Neuronal stem cell (in vitro differentiated cells): Measurements from ENCODE around the gene VPS37B.

ENCODE experiments used
- DNase-seq: peaks from one replicate; pipeline ENCODE4 v3.0.0-alpha.2; 2013; ENCODE audit warnings: low spot score
- H2AFZ ChIP-seq: one replicate; pipeline ENCODE4 v1.6.1; 2013; ENCODE audit warnings: mild to moderate bottlenecking, low read length, inconsistent platforms
- H2AK5ac ChIP-seq: 2 replicates; pipeline ENCODE4 v1.6.1; 2013; ENCODE audit warnings: low read depth, mild to moderate bottlenecking, inconsistent platforms, low read length, moderate library complexity, mixed read lengths
- H2BK120ac ChIP-seq: 2 replicates; pipeline ENCODE4 v1.6.1; 2013; ENCODE audit warnings: low read depth, mild to moderate bottlenecking, inconsistent platforms, low read length, moderate library complexity, mixed read lengths
- H2BK12ac ChIP-seq: one replicate; pipeline ENCODE4 v1.6.1; 2013; ENCODE audit warnings: low read length, inconsistent platforms
- H2BK15ac ChIP-seq: 2 replicates; pipeline ENCODE4 v1.6.1; 2013; ENCODE audit warnings: mild to moderate bottlenecking, low read length, inconsistent platforms, mixed read lengths
- H2BK5ac ChIP-seq: one replicate; pipeline ENCODE4 v1.6.1; 2013; ENCODE audit warnings: inconsistent platforms, mild to moderate bottlenecking, low read length, moderate library complexity
- H3K14ac ChIP-seq: one replicate; pipeline ENCODE4 v1.6.1; 2013; ENCODE audit warnings: low read length, inconsistent platforms
- H3K18ac ChIP-seq: 2 replicates; pipeline ENCODE4 v1.6.1; 2013; ENCODE audit warnings: low read length, inconsistent platforms
- H3K23ac ChIP-seq: 2 replicates; pipeline ENCODE4 v1.6.1; 2013; ENCODE audit warnings: low read depth, mild to moderate bottlenecking, mixed read lengths, low read length, inconsistent platforms; ENCODE audit not compliant: poor library complexity
- H3K27ac ChIP-seq: replicated peaks from 3 replicates; pipeline ENCODE4 v1.5.1; 2013; ENCODE audit warnings: low read length, inconsistent platforms
- H3K27me3 ChIP-seq, 3 experiments: 2 replicates each; pipeline ENCODE4 v1.6.1; 2013; ENCODE audit warnings: low read length in 3 of 3, mild to moderate bottlenecking in 2 of 3, inconsistent platforms in 1 of 3, low read depth in 1 of 3, mixed read lengths in 1 of 3, moderate library complexity in 1 of 3; ENCODE audit not compliant: control insufficient read depth in 3 of 3, insufficient read depth in 3 of 3
- H3K36me3 ChIP-seq, 2 donors: replicated peaks in 1 of 2; 2 replicates each; pipeline ENCODE4 v1.6.1; 2013; ENCODE audit warnings: low read length in 2 of 2; ENCODE audit not compliant: control insufficient read depth in 2 of 2, insufficient read depth in 2 of 2
- H3K4ac ChIP-seq: 2 replicates; pipeline ENCODE4 v1.6.1; 2013; ENCODE audit warnings: inconsistent platforms, mild to moderate bottlenecking, low read length, moderate library complexity
- H3K4me1 ChIP-seq, 2 donors: 1 replicate in 1 of 2; 2 replicates in 1 of 2; pipeline ENCODE4 v1.6.1; 2013; ENCODE audit warnings: low read length in 2 of 2, low read depth in 1 of 2; ENCODE audit not compliant: control insufficient read depth in 2 of 2, insufficient read depth in 1 of 2
- H3K4me2 ChIP-seq: one replicate; pipeline ENCODE4 v1.6.1; 2013; ENCODE audit warnings: mild to moderate bottlenecking, low read length, inconsistent platforms; ENCODE audit not compliant: insufficient read depth, poor library complexity, severe bottlenecking
- H3K4me3 ChIP-seq, 2 donors: 2 replicates each; pipeline ENCODE4 v1.5.1; 2013; ENCODE audit warnings: low read length in 2 of 2, mild to moderate bottlenecking in 2 of 2, inconsistent platforms in 1 of 2, moderate library complexity in 1 of 2
- H3K79me1 ChIP-seq: one replicate; pipeline ENCODE4 v1.6.1; 2013; ENCODE audit warnings: low read depth, mild to moderate bottlenecking, inconsistent platforms, low read length, moderate library complexity
- H3K9ac ChIP-seq: one replicate; pipeline ENCODE4 v1.6.1; 2013; ENCODE audit warnings: mild to moderate bottlenecking, low read depth, low read length, inconsistent platforms; ENCODE audit not compliant: poor library complexity
- H3K9me3 ChIP-seq, 2 donors: replicated peaks in 1 of 2; 2 replicates each; pipeline versions ENCODE3 to v1.6.1; 2013; ENCODE audit warnings: low read length in 2 of 2, mild to moderate bottlenecking in 2 of 2, inconsistent platforms in 1 of 2, low read depth in 1 of 2, mixed read lengths in 1 of 2, moderate library complexity in 1 of 2; ENCODE audit not compliant: control insufficient read depth in 2 of 2, insufficient read depth in 1 of 2
- H4K8ac ChIP-seq: one replicate; pipeline ENCODE4 v1.6.1; 2013; ENCODE audit warnings: low read depth, mild to moderate bottlenecking, inconsistent platforms, low read length, moderate library complexity
- H4K91ac ChIP-seq: one replicate; pipeline ENCODE4 v1.6.1; 2013; ENCODE audit warnings: low read length, low read depth, mild to moderate bottlenecking, inconsistent platforms; ENCODE audit not compliant: poor library complexity
- WGBS, 2 donors: extraction: QIAGEN DNeasy Blood & Tissue Kit; methylation state at CpG; one replicate each; pipeline ENCODE4 v1.1.7; 2013; ENCODE audit warnings: missing lambda C conversion rate in 2 of 2, mixed read lengths in 1 of 2; ENCODE audit not compliant: insufficient read length in 2 of 2, insufficient replicate concordance in 1 of 2; ENCODE audit errors: extremely low coverage in 2 of 2; 5-methylcytosine and 5-hydroxymethylcytosine counted together

VPS37B gene

DNA sequence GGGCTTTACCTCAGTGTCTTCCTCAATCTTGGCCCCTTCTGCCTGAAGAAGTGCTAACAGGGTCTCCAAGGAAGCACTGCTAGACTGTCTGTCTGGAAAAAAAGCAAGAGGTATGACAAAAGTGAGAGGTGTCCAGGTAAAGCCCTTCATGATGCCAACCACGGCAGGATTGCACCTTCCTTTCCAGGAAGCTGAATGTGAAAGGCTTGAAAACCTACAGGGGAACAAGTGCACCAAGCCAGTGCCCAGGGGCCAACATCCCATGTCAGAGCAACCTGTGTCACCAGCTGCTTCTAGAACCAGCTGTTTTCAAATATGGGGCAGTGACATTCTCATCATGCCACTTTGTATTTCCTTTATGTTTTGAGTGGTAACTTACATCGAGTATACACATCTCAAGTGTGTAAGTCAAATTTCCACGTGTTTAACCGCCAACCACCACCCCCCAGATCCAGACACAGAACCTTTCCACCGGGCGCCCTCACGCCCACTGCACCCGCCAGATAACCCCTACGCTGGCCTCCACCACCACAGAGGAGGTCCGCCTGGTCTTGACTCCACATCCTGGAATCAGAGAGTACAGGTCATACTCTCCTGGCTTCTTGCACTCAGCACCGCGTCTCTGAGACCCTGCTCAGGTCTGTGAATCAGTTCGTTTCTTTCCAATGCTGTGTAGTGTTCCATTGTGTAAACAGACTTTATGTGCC lies 27.3 kb downstream of the VPS37B start:
- no peak overlapping the region for H3K14ac ChIP-seq
- H3K23ac ChIP-seq, result no peak overlapping the region
- no peak overlapping the region for H2AFZ ChIP-seq
- H2BK120ac ChIP-seq, result no peak overlapping the region
- H3K4me3 ChIP-seq, result no peak overlapping the region
- no peak overlapping the region for H3K4me2 ChIP-seq
- H3K36me3 ChIP-seq, result peaks cover 34 to 69% of the 10 kb centered on the region in 2 donors
- peak overlapping the region; percentile 60 for H3K9ac ChIP-seq
- no peak overlapping the region for H4K91ac ChIP-seq
- H3K4ac ChIP-seq, result no peak overlapping the region
- H2BK15ac ChIP-seq, result no peak overlapping the region
- H3K27ac ChIP-seq, result no peak overlapping the region
- no peak overlapping the region for H2BK12ac ChIP-seq
- no CpG with 5 or more reads among the region's 13 CpGs for WGBS, 2 donors
- H2BK5ac ChIP-seq, result no peak overlapping the region
- no peaks in the 10 kb centered on the region for H3K27me3 ChIP-seq
- H3K4me1 ChIP-seq, result peaks cover 24 to 35% of the 10 kb centered on the region in 2 donors
- H3K18ac ChIP-seq, result no peak overlapping the region
- no peak for DNase-seq
- H3K9me3 ChIP-seq, result peaks cover 0 to 2% of the 10 kb centered on the region in 2 donors
- H2AK5ac ChIP-seq, result no peak overlapping the region
- H3K79me1 ChIP-seq, result no peaks in the 10 kb centered on the region
- no peak overlapping the region for H4K8ac ChIP-seq

DNA sequence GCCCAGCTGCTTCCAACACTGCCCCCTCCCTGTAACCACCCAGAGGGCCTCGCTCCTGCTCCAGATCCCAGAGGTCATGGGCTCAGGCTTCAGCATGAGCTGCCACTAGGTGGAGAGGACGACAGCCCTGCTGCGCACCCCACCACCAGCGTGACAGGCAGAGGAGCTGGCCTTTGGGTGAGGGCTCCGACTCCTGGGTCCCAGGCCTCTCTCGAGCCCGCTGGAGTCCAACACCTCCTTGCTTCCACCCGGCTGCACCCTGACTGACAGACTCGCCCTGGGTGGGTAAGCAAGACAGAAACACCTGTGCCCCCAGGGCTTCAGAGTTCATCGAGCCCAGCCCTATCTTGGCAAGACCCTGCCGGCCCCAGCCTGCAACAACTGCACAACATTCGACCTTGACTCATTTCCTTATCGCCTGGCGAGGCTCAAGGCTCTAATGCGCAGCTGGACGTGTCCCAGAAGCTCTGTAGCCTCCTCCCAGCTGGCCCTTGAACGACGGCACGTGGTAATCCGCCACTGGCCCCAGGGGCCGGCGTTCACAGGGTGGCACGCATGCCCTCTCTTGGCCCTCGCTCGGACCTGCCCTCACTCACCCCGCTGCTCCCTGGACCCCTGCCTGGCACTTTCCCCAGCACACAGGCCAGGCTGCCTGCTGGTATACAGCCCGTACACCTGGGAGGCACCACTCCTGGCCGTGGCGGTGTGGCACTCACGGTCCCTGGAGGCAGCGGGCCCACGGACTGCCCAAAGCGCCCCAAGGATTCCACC lies 28.0 kb downstream of the VPS37B start:
- Histone ChIP-seq H2AK5ac (no peak overlapping the region), H3K27ac (no peak overlapping the region), H3K14ac (no peak overlapping the region), H3K79me1 (no peaks in the 10 kb centered on the region), H2BK120ac (no peak overlapping the region), H2BK5ac (peak overlapping the region; percentile 26), H2BK15ac (no peak overlapping the region), H3K27me3 (no peaks in the 10 kb centered on the region), H3K36me3 (peaks cover 36 to 76% of the 10 kb centered on the region in 2 donors), H3K18ac (no peak overlapping the region), H4K8ac (no peak overlapping the region), H3K4me1 (peaks cover 20 to 28% of the 10 kb centered on the region in 2 donors), H3K23ac (peak overlapping the region; percentile 71), H2BK12ac (no peak overlapping the region), H3K4me2 (no peak overlapping the region), H3K4ac (no peak overlapping the region), H3K4me3 (no peak overlapping the region), H4K91ac (no peak overlapping the region), H2AFZ (no peak overlapping the region), H3K9me3 (peaks cover 0 to 2% of the 10 kb centered on the region in 2 donors), H3K9ac (peak overlapping the region; percentile 60)
- no peak for DNase-seq
- no CpG with 5 or more reads among the region's 33 CpGs for WGBS, 2 donors

DNA sequence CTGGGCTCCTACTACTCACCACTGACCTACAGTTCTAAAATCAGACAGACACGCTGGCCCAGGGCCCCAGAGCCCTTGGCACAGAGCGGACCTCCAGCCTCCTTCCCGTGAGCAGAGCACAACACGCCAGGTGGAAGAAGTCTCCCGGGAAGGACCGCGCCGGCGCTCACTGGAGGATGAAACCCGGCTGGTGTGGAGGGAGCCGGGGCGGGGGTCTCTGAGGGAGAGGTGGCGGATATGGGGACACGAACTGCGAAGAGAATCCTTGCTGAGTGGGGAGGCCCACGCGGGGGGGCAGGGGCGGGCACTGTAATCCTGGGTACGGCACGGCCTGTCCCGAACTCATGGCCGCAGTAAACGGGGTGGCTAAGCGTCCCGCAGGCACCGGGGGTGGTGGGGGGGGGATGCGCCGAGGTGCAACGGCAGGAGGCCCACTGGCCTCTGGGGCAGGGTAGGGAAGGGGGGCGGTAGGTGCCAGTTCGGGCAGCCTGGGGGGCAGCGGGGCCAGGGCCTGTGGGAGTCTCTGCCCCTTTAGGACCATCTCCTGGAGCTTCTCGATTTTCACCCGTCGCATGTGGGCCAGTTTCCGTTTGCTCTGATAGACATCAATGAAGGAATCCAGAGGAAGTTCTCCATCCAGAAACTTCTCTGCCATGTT lies 28.8 kb downstream of the VPS37B start:
- Histone ChIP-seq H3K23ac (no peak overlapping the region), H3K27me3 (no peaks in the 10 kb centered on the region), H2BK15ac (no peak overlapping the region), H3K14ac (no peak overlapping the region), H2AK5ac (no peak overlapping the region), H2BK12ac (no peak overlapping the region), H3K18ac (no peak overlapping the region), H2BK5ac (peak overlapping the region; percentile 26), H2AFZ (no peak overlapping the region), H2BK120ac (no peak overlapping the region), H3K27ac (no peak overlapping the region), H3K4me1 (peaks cover 14 to 20% of the 10 kb centered on the region in 2 donors), H3K4me3 (no peak overlapping the region), H4K8ac (no peak overlapping the region), H3K9ac (no peak overlapping the region), H3K4ac (no peak overlapping the region), H4K91ac (no peak overlapping the region), H3K79me1 (peaks cover 1% of the 10 kb centered on the region), H3K4me2 (no peak overlapping the region), H3K9me3 (peaks cover 0 to 2% of the 10 kb centered on the region in 2 donors), H3K36me3 (peaks cover 36 to 76% of the 10 kb centered on the region in 2 donors)
- WGBS, 2 donors, result no CpG with 5 or more reads among the region's 36 CpGs
- DNase-seq, result no peak

DNA sequence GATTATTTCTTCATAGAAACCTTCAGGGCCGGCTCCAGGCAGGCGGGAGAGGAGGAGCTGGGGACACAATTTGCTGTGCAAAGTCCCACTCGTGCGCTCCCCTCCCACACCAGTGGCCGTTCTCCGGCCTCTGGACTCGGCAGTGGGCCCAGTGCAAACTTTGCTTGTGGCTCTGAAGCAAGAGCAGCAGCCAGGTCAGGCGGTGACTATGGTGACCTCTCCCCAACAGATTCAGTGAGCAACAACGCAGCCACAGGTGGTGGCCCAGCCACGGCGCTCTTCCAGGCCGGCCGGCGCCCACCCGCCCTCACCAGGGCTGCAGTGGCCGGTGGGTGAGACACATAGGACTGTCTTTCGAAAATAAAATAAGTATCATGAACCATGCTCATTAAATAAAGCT lies 29.5 kb downstream of the VPS37B start:
- no peaks in the 10 kb centered on the region for H3K27me3 ChIP-seq
- H3K79me1 ChIP-seq, result peaks cover 3% of the 10 kb centered on the region
- no peak overlapping the region for H2BK5ac ChIP-seq
- no peak overlapping the region for H3K9ac ChIP-seq
- H3K4me1 ChIP-seq, result peaks cover 7 to 13% of the 10 kb centered on the region in 2 donors
- no peak overlapping the region for H4K91ac ChIP-seq
- WGBS, 2 donors, result no CpG with 5 or more reads among the region's 17 CpGs
- H3K36me3 ChIP-seq, result peaks cover 37 to 82% of the 10 kb centered on the region in 2 donors
- H3K4me3 ChIP-seq, result no peak overlapping the region
- H2BK120ac ChIP-seq, result no peak overlapping the region
- H3K9me3 ChIP-seq, result peaks cover 0 to 2% of the 10 kb centered on the region in 2 donors
- H3K18ac ChIP-seq, result no peak overlapping the region
- H4K8ac ChIP-seq, result no peak overlapping the region
- no peak overlapping the region for H2BK12ac ChIP-seq
- H3K4ac ChIP-seq, result no peak overlapping the region
- no peak overlapping the region for H2AK5ac ChIP-seq
- H3K27ac ChIP-seq, result no peak overlapping the region
- no peak overlapping the region for H2BK15ac ChIP-seq
- no peak for DNase-seq
- no peak overlapping the region for H3K4me2 ChIP-seq
- no peak overlapping the region for H3K14ac ChIP-seq
- H2AFZ ChIP-seq, result no peak overlapping the region
- H3K23ac ChIP-seq, result no peak overlapping the region
